ENCODE measurements around the gene DPH5.
"Not testable (repeated sequence)": the region's sequence is repeated elsewhere in the genome, so short reads cannot be mapped to it uniquely, and the experiment has no call there.

DPH5 gene

DNA sequence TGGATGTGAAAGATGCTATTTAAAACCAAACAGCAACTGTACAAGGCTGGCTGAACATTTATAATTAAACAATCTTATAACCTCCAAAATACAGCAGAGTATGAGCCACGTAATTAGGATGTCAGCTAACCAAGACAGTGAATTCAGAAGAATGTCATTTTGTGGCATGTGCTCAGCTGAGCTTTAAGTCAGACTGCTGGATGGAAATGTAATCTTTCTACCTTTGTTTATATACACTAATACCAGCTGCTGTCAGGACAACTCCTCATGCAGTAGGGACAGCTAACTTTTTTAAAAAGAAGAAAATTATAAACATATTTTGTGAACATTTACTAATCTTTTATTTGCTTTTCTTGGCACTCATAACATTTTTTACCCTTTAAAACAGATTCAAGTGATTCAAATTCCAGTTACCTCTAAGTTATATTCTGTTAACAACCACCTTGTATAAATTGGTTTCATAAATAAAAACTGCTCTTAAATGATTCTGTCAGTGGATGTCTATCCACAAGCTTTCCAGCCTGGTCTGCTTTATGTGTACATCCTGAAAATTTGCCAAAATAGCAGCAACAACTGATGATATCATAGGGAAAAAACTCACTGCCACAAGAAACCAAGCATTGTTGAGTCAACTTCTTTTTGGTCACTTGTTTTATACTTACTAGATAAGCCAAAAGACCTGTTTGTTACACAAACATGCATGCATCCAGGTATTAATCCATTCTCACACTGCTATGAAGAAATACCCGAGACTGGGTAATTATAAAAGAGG lies 36.1 kb downstream of the DPH5 start:
- Mint-ChIP-seq H3K27me3 (no peaks in the 10 kb centered on the region), H3K4me1 (peaks cover 4% of the 10 kb centered on the region), H3K36me3 (peaks cover 69% of the 10 kb centered on the region), H3K9me3 (peaks cover 1% of the 10 kb centered on the region), H3K27ac (no peak overlapping the region), H3K4me3 (no peak overlapping the region)
- CTCF ChIA-PET, result interaction anchor here (0.9 kb wide), 1 partner anchor 106 kb away, joined by 3 read pairs; no protein-coding TSS in a partner anchor
- DNase-seq, result no peak

GRCh38 chr1:100988121-100988520 lies 37.5 kb downstream of the DPH5 start:
- Mint-ChIP-seq H3K36me3 (peaks cover 79% of the 10 kb centered on the region), H3K4me1 (peaks cover 6% of the 10 kb centered on the region), H3K27me3 (no peaks in the 10 kb centered on the region), H3K9me3 (peaks cover 6% of the 10 kb centered on the region), H3K4me3 (no peak overlapping the region), H3K27ac (no peak overlapping the region)
- CTCF ChIA-PET, result interaction anchor here (1.1 kb wide), 1 partner anchor 38 kb away, joined by 3 read pairs; no protein-coding TSS in a partner anchor
- DNase-seq, result no peak

DNA sequence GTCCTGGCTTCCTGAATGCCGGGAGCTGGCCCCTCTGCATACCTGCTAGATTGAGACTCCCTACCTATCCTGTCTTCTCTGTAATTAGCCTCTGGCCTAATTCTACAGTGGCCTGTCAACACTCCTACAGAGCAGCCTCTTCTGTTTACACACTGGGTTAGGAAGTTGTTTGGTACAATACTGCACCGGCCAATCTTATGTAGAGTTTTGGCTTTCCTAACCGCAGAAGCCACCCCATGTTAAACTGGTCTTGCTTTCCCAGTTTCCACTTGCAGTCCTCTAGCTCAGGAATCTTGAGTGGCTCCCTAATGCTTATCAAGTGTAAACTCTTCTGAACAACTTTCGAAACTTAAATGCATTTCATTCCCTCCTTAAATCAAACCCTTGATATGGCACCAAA lies 42.8 kb downstream of the DPH5 start:
- no peak overlapping the region for H3K4me3 Mint-ChIP-seq
- CTCF ChIA-PET, result no interaction called here
- H3K36me3 Mint-ChIP-seq, result peaks cover 83% of the 10 kb centered on the region
- H3K9me3 Mint-ChIP-seq, result peaks cover 6% of the 10 kb centered on the region
- H3K4me1 Mint-ChIP-seq, result peaks cover 13% of the 10 kb centered on the region
- no peak for DNase-seq
- no peak overlapping the region for H3K27ac Mint-ChIP-seq
- H3K27me3 Mint-ChIP-seq, result no peaks in the 10 kb centered on the region

DNA sequence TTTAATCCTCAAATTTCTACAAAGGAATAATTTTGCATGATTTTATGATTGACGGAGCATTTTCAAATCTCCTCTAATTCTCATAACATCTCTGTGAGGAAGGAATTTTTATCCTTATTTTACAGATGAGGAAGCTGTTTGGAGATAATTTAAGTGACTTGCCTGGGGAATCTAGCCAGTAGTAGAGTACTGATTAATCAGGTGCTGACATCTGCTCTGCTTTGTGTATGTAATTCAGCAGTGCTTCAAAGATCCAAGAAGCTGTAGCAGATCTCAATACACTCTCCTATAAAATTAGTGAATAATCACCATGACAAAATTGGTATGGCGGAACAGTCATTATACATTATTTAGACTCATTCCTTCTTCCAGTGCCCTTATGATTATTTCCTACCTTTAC lies 46.0 kb downstream of the DPH5 start:
- no peaks in the 10 kb centered on the region for H3K27me3 Mint-ChIP-seq
- CTCF ChIA-PET, result no interaction called here
- no peak overlapping the region for H3K27ac Mint-ChIP-seq
- H3K4me1 Mint-ChIP-seq, result peaks cover 15% of the 10 kb centered on the region
- H3K4me3 Mint-ChIP-seq, result no peak overlapping the region
- no peak for DNase-seq
- peaks cover 75% of the 10 kb centered on the region for H3K36me3 Mint-ChIP-seq
- peaks cover 4% of the 10 kb centered on the region for H3K9me3 Mint-ChIP-seq

- H3K36me3 Mint-ChIP-seq, result peaks cover 67% of the 10 kb centered on the region
- CTCF ChIA-PET, result interaction anchor here (0.9 kb wide), 1 partner anchor 10 kb away, joined by 3 read pairs; no protein-coding TSS in a partner anchor
Observed at GRCh38 chr1:100976936-100977335, 48.6 kb downstream of the DPH5 start.

DNA sequence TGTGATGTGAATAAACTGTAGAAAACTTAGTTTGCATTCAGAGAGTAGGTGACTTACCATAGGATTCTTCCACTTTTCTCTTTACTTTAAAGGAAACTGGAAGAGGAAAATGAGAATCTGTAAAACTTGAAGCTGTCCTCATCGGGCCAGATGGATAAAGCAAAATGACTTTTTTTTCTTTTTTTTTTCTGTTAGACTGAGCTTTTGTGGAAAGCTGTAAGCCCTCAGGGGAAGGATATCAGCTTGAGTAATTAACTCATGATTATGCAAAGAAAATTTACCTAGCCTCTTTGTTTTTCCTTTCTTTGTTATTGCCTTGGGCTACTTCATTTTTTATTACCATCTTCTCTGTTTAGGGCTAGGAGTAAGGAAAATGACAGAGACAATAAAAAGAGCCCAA lies 53.4 kb downstream of the DPH5 start:
- CTCF ChIA-PET, result no interaction called here
- Mint-ChIP-seq H3K36me3 (peaks cover 62% of the 10 kb centered on the region), H3K27ac (no peak overlapping the region), H3K4me3 (no peak overlapping the region), H3K4me1 (peaks cover 23% of the 10 kb centered on the region), H3K9me3 (no peaks in the 10 kb centered on the region), H3K27me3 (no peaks in the 10 kb centered on the region)
- no peak for DNase-seq

More at GRCh38 chr1:100976936-100977335, 48.6 kb downstream of the DPH5 start:
- H3K27ac Mint-ChIP-seq, result no peak overlapping the region
- H3K4me3 Mint-ChIP-seq, result no peak overlapping the region
- H3K27me3 Mint-ChIP-seq, result no peaks in the 10 kb centered on the region
- no peaks in the 10 kb centered on the region for H3K9me3 Mint-ChIP-seq
- no peak for DNase-seq
- H3K4me1 Mint-ChIP-seq, result peaks cover 7% of the 10 kb centered on the region

DNA sequence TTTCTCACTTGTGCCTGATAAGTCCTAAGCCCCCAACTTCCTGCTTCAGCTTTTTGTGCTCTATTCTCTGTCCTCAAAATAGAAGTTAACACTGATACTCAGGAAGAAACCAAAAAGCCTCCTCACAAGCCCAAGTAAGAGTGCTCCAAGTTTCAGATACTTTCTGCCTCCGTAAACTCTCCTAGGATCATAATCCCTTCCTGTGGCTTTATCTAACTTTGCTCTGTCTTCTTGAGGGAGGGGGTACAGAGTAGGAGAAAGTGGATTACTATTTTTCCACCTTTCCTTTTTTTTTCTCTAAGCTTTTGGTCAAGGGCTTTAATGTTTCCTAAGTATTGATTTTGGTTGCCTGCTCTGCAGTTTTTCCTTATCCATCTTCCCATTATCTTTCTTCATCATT lies 54.6 kb downstream of the DPH5 start:
- Mint-ChIP-seq H3K4me1 (peaks cover 21% of the 10 kb centered on the region), H3K27ac (no peak overlapping the region), H3K36me3 (peaks cover 65% of the 10 kb centered on the region), H3K9me3 (no peaks in the 10 kb centered on the region), H3K4me3 (no peak overlapping the region), H3K27me3 (no peaks in the 10 kb centered on the region)
- no peak for DNase-seq
- CTCF ChIA-PET, result no interaction called here

GRCh38 chr1:100969327-100969726 lies 56.3 kb downstream of the DPH5 start:
- DNase-seq, result no peak
- no peaks in the 10 kb centered on the region for H3K9me3 Mint-ChIP-seq
- H3K4me1 Mint-ChIP-seq, result peaks cover 21% of the 10 kb centered on the region
- no peaks in the 10 kb centered on the region for H3K27me3 Mint-ChIP-seq
- H3K36me3 Mint-ChIP-seq, result peaks cover 67% of the 10 kb centered on the region
- H3K4me3 Mint-ChIP-seq, result no peak overlapping the region
- H3K27ac Mint-ChIP-seq, result no peak overlapping the region
- CTCF ChIA-PET, result no interaction called here

GRCh38 chr1:100968621-100969020 lies 57.0 kb downstream of the DPH5 start:
- no peaks in the 10 kb centered on the region for H3K9me3 Mint-ChIP-seq
- peaks cover 18% of the 10 kb centered on the region for H3K4me1 Mint-ChIP-seq
- H3K27ac Mint-ChIP-seq, result no peak overlapping the region
- CTCF ChIA-PET, result no interaction called here
- no peaks in the 10 kb centered on the region for H3K27me3 Mint-ChIP-seq
- DNase-seq, result no peak
- peaks cover 64% of the 10 kb centered on the region for H3K36me3 Mint-ChIP-seq
- no peak overlapping the region for H3K4me3 Mint-ChIP-seq

DNA sequence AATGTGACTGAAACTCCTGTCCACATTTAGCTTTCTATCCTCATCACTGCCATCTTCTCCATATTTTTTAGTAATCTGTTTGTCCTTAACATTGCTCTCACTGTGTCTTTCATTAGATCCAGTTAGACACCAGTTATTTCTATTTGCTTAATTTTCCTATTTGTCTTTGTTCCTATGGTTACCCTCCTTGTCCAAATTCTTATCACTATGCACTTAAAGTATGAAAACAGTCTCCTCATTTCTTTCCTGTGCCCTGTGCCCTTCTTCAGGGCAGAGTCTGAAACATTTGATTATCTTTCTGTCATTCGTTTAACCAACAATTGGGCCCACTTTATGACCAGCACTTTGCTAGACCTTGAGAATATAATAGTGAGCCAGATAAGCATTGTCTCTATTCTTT lies 65.5 kb downstream of the DPH5 start:
- Mint-ChIP-seq H3K36me3 (peaks cover 69% of the 10 kb centered on the region), H3K4me3 (no peak overlapping the region), H3K27me3 (no peaks in the 10 kb centered on the region), H3K4me1 (peaks cover 17% of the 10 kb centered on the region), H3K9me3 (peaks cover 6% of the 10 kb centered on the region), H3K27ac (no peak overlapping the region)
- CTCF ChIA-PET, result no interaction called here
- no peak for DNase-seq

DNA sequence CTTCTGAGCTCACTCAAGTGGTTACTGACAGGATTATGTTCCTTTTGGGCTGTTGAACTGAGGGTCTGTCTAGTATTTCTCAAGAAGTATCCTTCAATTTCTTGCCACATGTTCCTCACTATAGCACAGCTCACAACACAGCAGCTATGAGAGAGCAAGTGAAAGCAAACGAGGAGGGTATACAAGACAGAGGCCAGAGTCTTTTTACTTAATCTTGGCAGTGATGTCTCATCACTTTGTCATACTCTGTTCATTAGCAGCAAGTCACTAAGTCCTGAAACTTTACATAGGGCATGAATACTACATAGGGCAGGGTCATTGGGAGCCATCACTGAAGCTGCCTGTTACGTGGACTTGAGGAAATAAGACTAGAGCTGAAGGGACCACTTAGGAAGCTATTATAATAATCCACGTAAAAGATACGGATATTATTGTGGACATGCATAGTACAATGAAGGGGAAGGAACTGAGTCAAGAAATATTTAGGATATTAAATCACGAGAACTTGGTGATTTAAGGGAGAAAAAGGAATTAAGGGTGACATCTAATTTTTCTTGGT lies 66.0 kb downstream of the DPH5 start:
- Mint-ChIP-seq H3K27ac (no peak overlapping the region), H3K36me3 (peaks cover 64% of the 10 kb centered on the region), H3K27me3 (no peaks in the 10 kb centered on the region), H3K4me3 (no peak overlapping the region), H3K9me3 (peaks cover 6% of the 10 kb centered on the region), H3K4me1 (peaks cover 17% of the 10 kb centered on the region)
- CTCF ChIA-PET, result interaction anchor here (0.7 to 1.1 kb wide), 2 partner anchors 10 to 26 kb away, joined by 3 read pairs; no protein-coding TSS in a partner anchor
- no peak for DNase-seq

DNA sequence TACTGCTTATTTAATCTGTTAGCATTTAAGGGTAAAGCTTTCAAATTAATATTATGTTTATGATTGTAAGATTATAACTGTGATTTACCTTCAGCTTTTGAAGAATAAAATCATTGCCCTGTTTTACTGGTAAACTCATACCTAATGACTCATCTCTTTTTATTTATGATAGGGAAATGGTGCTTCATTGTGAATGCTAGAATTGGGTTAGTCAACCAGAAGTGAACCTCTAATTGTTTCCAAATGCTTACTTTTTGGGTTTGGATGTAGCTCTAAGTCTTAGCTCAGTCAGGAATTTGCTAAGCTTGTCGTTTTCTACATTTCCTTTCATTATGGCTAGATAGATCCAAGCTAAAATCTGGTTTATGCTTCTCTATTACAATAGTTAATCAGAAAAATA lies 70.3 kb downstream of the DPH5 start:
- no peak for DNase-seq
- Mint-ChIP-seq H3K36me3 (peaks cover 72% of the 10 kb centered on the region), H3K27me3 (no peaks in the 10 kb centered on the region), H3K9me3 (peaks cover 29% of the 10 kb centered on the region), H3K4me3 (no peak overlapping the region), H3K27ac (no peak overlapping the region), H3K4me1 (peaks cover 41% of the 10 kb centered on the region)
- CTCF ChIA-PET, result no interaction called here

- DNase-seq, result no peak
- CTCF ChIA-PET, result no interaction called here
- H3K4me3 Mint-ChIP-seq, result no peak overlapping the region
- peaks cover 75% of the 10 kb centered on the region for H3K36me3 Mint-ChIP-seq
- no peaks in the 10 kb centered on the region for H3K27me3 Mint-ChIP-seq
- H3K27ac Mint-ChIP-seq, result no peak overlapping the region
- H3K4me1 Mint-ChIP-seq, result peaks cover 47% of the 10 kb centered on the region
- H3K9me3 Mint-ChIP-seq, result peaks cover 34% of the 10 kb centered on the region
Observed at GRCh38 chr1:100953960-100954730, 71.4 kb downstream of the DPH5 start.

DNA sequence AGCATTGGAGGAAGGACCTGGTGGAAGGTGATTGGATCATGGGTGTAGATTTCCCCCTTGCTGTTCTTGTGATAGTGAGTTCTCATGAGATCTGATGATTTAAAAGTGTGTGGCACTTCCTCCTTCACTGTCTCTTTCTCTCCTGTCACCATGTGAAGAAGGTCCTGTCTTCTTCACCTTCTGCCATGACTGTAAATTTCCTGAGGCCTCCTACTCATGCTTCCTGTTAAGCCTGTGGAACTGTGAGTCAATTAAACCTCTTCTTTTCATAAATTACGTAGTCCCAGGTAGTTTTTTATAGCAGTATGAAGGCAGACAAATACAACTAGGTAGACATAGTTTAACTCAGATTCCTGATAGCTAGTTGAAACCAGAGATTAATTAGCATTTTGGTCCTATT lies 72.6 kb downstream of the DPH5 start:
- H3K4me3 Mint-ChIP-seq, result not testable (repeated sequence)

More for the DNA sequence above, 72.6 kb downstream of the DPH5 start:
- not testable (repeated sequence) for DNase-seq, H3K27me3 Mint-ChIP-seq
- H3K36me3 Mint-ChIP-seq, result peaks cover 79% of the 10 kb centered on the region
- peaks cover 46% of the 10 kb centered on the region for H3K9me3 Mint-ChIP-seq
- H3K27ac Mint-ChIP-seq, result peak overlapping the region; percentile 3
- CTCF ChIA-PET, result interaction anchor here (0.7 kb wide), 1 partner anchor 24 kb away, joined by 3 read pairs; no protein-coding TSS in a partner anchor
- peaks cover 56% of the 10 kb centered on the region for H3K4me1 Mint-ChIP-seq

Data from activated naive CD4-positive, alpha-beta T cell treated with anti-CD3 and anti-CD28 coated beads, Interleukin-2, amount 10 ng/mL, durations not matched to agents 7 days and 5 days (primary cell).